ENCODE data around the gene TFAP2C. TPM values are rescaled to one million over a fixed set of nuclear protein-coding genes. Genes with fewer than 3 reads are reported as not detected.

TFAP2C gene
- total RNA-seq, 1 experiment from 2014 or later: 6.9 TPM

DNA sequence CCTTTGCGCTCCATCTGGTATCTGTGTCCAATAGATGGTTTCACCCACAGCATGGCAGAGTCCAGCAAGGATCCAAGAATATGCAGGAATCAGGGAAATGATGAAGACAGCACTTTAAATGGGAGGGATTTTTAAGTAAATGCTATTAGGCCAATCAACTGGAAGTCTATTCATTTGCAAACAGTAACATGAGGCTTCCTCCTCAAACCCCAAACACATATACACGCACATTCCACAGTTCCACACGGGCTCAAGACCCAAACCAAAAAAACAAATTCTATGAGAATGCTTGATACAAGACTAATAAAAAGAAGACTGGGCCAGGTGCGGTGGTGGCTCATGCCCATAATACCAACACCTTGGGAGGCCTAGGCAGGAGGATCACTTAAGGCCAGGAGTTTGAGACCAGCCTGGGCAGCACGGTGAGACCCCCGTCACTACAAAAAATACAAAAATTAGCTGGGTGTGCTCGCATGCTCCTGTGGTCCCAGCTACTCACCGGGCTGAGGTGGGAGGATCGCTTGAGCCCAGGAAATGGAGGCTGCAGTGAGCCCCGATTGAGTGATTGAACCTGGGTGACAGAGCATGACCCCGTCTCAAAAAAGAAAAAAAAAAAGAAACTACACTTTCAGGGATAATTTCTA, 21.9 kb upstream of the TFAP2C start:
- H3K9me2 ChIP-seq (ENCODE audit: insufficient read depth): no peaks in the 10 kb centered on the region
- no peaks in the 10 kb centered on the region for H3K36me3 ChIP-seq (ENCODE audit: control insufficient read depth in 1 of 2, insufficient read depth in 2 of 2, low read length in 2 of 2)
- H3K4me2 ChIP-seq (ENCODE audit: low read length): peak overlapping the region; percentile 64
- H2AFZ ChIP-seq (ENCODE audit: low read depth, low read length, poor library complexity, severe bottlenecking): peak overlapping the region; percentile 79
- intact Hi-C loops (cut with micrococcal nuclease): loop anchor here (5.0 kb wide), 1 partner anchor 180 kb away; no protein-coding TSS in a partner anchor
- H3K9ac ChIP-seq (ENCODE audit: low read length): peak overlapping the region; percentile 43
- BruUV-seq (replicated peaks): no TSS peak
- no peaks in the 10 kb centered on the region for H4K20me1 ChIP-seq (ENCODE audit: insufficient read depth)
- POLR2A ChIA-PET: no interaction called here
- H3K79me2 ChIP-seq (ENCODE audit: insufficient read depth, low read length): no peaks in the 10 kb centered on the region
- H3K4me1 ChIP-seq (ENCODE audit: control insufficient read depth in 1 of 2, insufficient read depth in 2 of 2, low read length in 2 of 2): peaks cover 24 to 30% of the 10 kb centered on the region in 2 experiments
- H3K27me3 ChIP-seq (ENCODE audit: insufficient read depth, low read length): no peaks in the 10 kb centered on the region
- no peaks in the 10 kb centered on the region for H3K9me3 ChIP-seq (ENCODE audit: control insufficient read depth in 1 of 2, insufficient read depth in 1 of 2, low read depth in 1 of 2, low read length in 2 of 2)
- TF ChIP-seq, protein P1, sequence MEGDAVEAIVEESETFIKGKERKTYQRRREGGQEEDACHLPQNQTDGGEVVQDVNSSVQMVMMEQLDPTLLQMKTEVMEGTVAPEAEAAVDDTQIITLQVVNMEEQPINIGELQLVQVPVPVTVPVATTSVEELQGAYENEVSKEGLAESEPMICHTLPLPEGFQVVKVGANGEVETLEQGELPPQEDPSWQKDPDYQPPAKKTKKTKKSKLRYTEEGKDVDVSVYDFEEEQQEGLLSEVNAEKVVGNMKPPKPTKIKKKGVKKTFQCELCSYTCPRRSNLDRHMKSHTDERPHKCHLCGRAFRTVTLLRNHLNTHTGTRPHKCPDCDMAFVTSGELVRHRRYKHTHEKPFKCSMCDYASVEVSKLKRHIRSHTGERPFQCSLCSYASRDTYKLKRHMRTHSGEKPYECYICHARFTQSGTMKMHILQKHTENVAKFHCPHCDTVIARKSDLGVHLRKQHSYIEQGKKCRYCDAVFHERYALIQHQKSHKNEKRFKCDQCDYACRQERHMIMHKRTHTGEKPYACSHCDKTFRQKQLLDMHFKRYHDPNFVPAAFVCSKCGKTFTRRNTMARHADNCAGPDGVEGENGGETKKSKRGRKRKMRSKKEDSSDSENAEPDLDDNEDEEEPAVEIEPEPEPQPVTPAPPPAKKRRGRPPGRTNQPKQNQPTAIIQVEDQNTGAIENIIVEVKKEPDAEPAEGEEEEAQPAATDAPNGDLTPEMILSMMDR (IDR thresholded peaks at IDR 0.05 in 2 of 3, conservative IDR thresholded peaks at IDR 0.05 in 1 of 3; ENCODE audit: borderline replicate concordance in 1 of 3, insufficient read depth in 1 of 3, low read depth in 2 of 3, low read length in 2 of 3): no peak
- TF ChIP-seq EZH2 (IDR thresholded peaks at IDR 0.05) (no peak), EZH2phosphoT487 (IDR thresholded peaks at IDR 0.05; ENCODE audit: borderline replicate concordance) (no peak), SIN3A (IDR thresholded peaks at IDR 0.05; ENCODE audit: low read depth) (no peak), YY1 (IDR thresholded peaks at IDR 0.05; ENCODE audit: extremely low read depth, insufficient replicate concordance, low read depth, low read length) (no peak), POLR2A (IDR thresholded peaks at IDR 0.05; ENCODE audit: borderline replicate concordance, extremely low read depth, insufficient read depth, insufficient read length) (no peak), CBX3 (IDR thresholded peaks at IDR 0.05; ENCODE audit: low read depth) (no peak), TCF7L2 (IDR thresholded peaks at IDR 0.05; ENCODE audit: borderline replicate concordance, extremely low read depth, insufficient read depth, insufficient read length) (no peak), FOSL1 (IDR thresholded peaks at IDR 0.05; ENCODE audit: low read depth) (no peak), POLR2AphosphoS5 (IDR thresholded peaks at IDR 0.05; ENCODE audit: low read depth, low read length) (no peak), CEBPB (IDR thresholded peaks at IDR 0.05; ENCODE audit: low read depth) (no peak), ELF1 (IDR thresholded peaks at IDR 0.05; ENCODE audit: borderline replicate concordance, low read depth) (no peak), ZNF274 (IDR thresholded peaks at IDR 0.05; ENCODE audit: low read depth, low read length) (no peak)
- TF ChIP-seq, protein P2, sequence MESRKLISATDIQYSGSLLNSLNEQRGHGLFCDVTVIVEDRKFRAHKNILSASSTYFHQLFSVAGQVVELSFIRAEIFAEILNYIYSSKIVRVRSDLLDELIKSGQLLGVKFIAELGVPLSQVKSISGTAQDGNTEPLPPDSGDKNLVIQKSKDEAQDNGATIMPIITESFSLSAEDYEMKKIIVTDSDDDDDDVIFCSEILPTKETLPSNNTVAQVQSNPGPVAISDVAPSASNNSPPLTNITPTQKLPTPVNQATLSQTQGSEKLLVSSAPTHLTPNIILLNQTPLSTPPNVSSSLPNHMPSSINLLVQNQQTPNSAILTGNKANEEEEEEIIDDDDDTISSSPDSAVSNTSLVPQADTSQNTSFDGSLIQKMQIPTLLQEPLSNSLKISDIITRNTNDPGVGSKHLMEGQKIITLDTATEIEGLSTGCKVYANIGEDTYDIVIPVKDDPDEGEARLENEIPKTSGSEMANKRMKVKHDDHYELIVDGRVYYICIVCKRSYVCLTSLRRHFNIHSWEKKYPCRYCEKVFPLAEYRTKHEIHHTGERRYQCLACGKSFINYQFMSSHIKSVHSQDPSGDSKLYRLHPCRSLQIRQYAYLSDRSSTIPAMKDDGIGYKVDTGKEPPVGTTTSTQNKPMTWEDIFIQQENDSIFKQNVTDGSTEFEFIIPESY (IDR thresholded peaks at IDR 0.05; ENCODE audit: extremely low read depth, insufficient replicate concordance, low read length): no peak
- TF ChIP-seq, protein P3, sequence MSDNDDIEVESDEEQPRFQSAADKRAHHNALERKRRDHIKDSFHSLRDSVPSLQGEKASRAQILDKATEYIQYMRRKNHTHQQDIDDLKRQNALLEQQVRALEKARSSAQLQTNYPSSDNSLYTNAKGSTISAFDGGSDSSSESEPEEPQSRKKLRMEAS (IDR thresholded peaks at IDR 0.05): no peak
- TF ChIP-seq, protein P4, sequence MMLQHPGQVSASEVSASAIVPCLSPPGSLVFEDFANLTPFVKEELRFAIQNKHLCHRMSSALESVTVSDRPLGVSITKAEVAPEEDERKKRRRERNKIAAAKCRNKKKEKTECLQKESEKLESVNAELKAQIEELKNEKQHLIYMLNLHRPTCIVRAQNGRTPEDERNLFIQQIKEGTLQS (IDR thresholded peaks at IDR 0.05): no peak
- CTCF ChIA-PET: interaction anchor here (0.9 kb wide), 1 partner anchor 23 kb away, joined by 3 read pairs; no protein-coding TSS in a partner anchor
- ATAC-seq: no peak; the same call in 1 of the 2 replicates
- H3K4me3 ChIP-seq (replicated peaks in 1 of 2; ENCODE audit: low read depth in 1 of 2, low read length in 2 of 2): no peak overlapping the region; a peak in 1 of 4 replicates
- RAD21 ChIA-PET (ENCODE audit: low non-redundant PET in 1 of 2, low total read pairs in 2 of 2, uncharacterized antibody in 2 of 2, unreplicated experiment in 2 of 2): no interaction called here
- peak overlapping the region; percentile 51 for H3K27ac ChIP-seq (ENCODE audit: low read depth, low read length)
- DNase-seq (ENCODE audit: low read depth, low spot score): no peak
